ENCODE data around the gene SORBS2. TPM values are rescaled to one million over a fixed set of nuclear protein-coding genes. Genes with fewer than 3 reads are reported as not detected.
A peak's percentile ranks its signal among the peaks of the same experiment; 100 is the strongest.

Gene SORBS2
- total and polyA plus RNA-seq, 2 of the 4 experiments (the other 2 are of a cell fraction): 0.18 TPM; not detected in 1

GRCh38 chr4:185833055-185833598 lies 21.1 kb upstream of the SORBS2 start:
- POLR2A ChIA-PET (ENCODE audit: unreplicated experiment): no interaction called here
- Histone ChIP-seq H4K8ac (ENCODE audit: low read depth in 2 of 2, low read length in 2 of 2) (no peak overlapping the region), H3K4me1 (ENCODE audit: control insufficient read depth, insufficient read depth, low read length) (peaks cover 3% of the 10 kb centered on the region), H3K14ac (replicated peaks; ENCODE audit: low read depth, low read length) (0 out of 2 replicates have a peak overlapping the region, but pooled peaks have one; percentile 33), H2BK120ac (ENCODE audit: low read depth, low read length) (no peak overlapping the region), H2AK9ac (replicated peaks; ENCODE audit: low read depth, low read length, poor library complexity) (no peak overlapping the region), H2AFZ (replicated peaks; ENCODE audit: low read length, poor library complexity) (no peak overlapping the region), H3K4me2 (ENCODE audit: low read depth, low read length) (no peak overlapping the region), H4K20me1 (ENCODE audit: insufficient read depth, low read length) (no peaks in the 10 kb centered on the region), H3K9me3 (ENCODE audit: control insufficient read depth, insufficient read depth, low read length) (no peaks in the 10 kb centered on the region), H3K79me1 (ENCODE audit: low read depth in 1 of 2, low read length in 2 of 2) (no peaks in the 10 kb centered on the region), H3K4ac (ENCODE audit: low read depth, low read length) (no peak overlapping the region), H3K9me1 (ENCODE audit: insufficient read depth, low read length) (no peaks in the 10 kb centered on the region), H2AK5ac (ENCODE audit: low read depth, low read length) (no peak overlapping the region), H3K36me3 (ENCODE audit: control insufficient read depth, insufficient read depth, low read length) (no peaks in the 10 kb centered on the region), H3K18ac (ENCODE audit: low read depth, low read length) (no peak overlapping the region), H2BK20ac (ENCODE audit: low read depth, low read length) (no peak overlapping the region), H3K23ac (ENCODE audit: low read depth, low read length) (no peak overlapping the region), H3K27ac (ENCODE audit: insufficient read depth, low read length) (no peak overlapping the region), H3K56ac (ENCODE audit: extremely low read depth, insufficient read depth, low read length) (no peak overlapping the region), H4K5ac (ENCODE audit: low read depth, low read length) (no peak overlapping the region), H2BK15ac (ENCODE audit: low read depth, low read length) (no peak overlapping the region), H3K4me3 (ENCODE audit: insufficient read depth, low read depth, low read length) (no peak overlapping the region), H3K27me3 (ENCODE audit: control insufficient read depth, insufficient read depth, low read length) (peaks cover 3% of the 10 kb centered on the region), H4K91ac (ENCODE audit: insufficient read depth, low read depth, low read length) (no peak overlapping the region), H2BK5ac (ENCODE audit: low read depth, low read length, poor library complexity, severe bottlenecking) (no peak overlapping the region), H3K9ac (ENCODE audit: low read depth, low read length) (no peak overlapping the region)
- dilution Hi-C loops (cut with HindIII; ENCODE audit: low sequenced_read_pairs, unreplicated experiment): no loop called here
- in situ Hi-C loops (cut with MboI; ENCODE audit: low sequenced_read_pairs): no loop called here
- ATAC-seq (ENCODE audit: low read depth) (no peak; the same call in 1 of the 2 replicates), DNase-seq (peak; percentile 21)
- BruUV-seq (replicated peaks): no TSS peak
- intact Hi-C loops (cut with micrococcal nuclease): no loop called here
- CTCF ChIA-PET: no interaction called here
- TF ChIP-seq BHLHE40 (IDR thresholded peaks at IDR 0.05; ENCODE audit: low read depth, low read length) (no peak), RAD21 (IDR thresholded peaks at IDR 0.05; ENCODE audit: low read length) (no peak)

Data from IMR-90 (cell line).